Breast epithelium (tissue), 4 donors: ENCODE measurements around the gene MRC2. TPM values are rescaled to one million over a fixed set of nuclear protein-coding genes. Genes with fewer than 3 reads are reported as not detected.

Experiments
- DNase-seq, 2 donors: peaks; one replicate each; pipeline ENCODE4 v3.0.0-alpha.2; 2019; ENCODE audit warnings: low spot score in 2 of 2
- H3K27ac ChIP-seq, 2 donors: fragments of 200-600 bp; sonication (generic) in 1 of 2; one replicate each; pipeline ENCODE4 v1.5.1; 2016 to 2019; ENCODE audit warnings: mild to moderate bottlenecking in 1 of 2
- H3K27me3 ChIP-seq, 2 donors: fragments of 200-600 bp; sonication (generic) in 1 of 2; one replicate each; pipeline versions ENCODE4 v1.5.1 to v1.6.0; 2017 to 2019; ENCODE audit warnings: control low read depth in 1 of 2, mild to moderate bottlenecking in 1 of 2
- H3K36me3 ChIP-seq: fragments of 200-600 bp; one replicate; pipeline ENCODE4 v1.5.1; 2019
- H3K4me1 ChIP-seq, 2 donors: fragments of 200-600 bp; sonication (generic); one replicate each; pipeline ENCODE4 v1.5.1; 2016 to 2019; ENCODE audit warnings: control low read depth in 1 of 2
- H3K4me3 ChIP-seq, 3 donors: fragments of 200-600 bp; sonication (generic); 1 replicate in 2 of 3; 2 replicates in 1 of 3; pipeline ENCODE4 v1.5.1; 2016 to 2019; ENCODE audit warnings: mild to moderate bottlenecking in 3 of 3, moderate library complexity in 2 of 3
- H3K9me3 ChIP-seq, 2 donors: fragments of 200-600 bp; sonication (generic) in 1 of 2; one replicate each; pipeline ENCODE4 v1.5.1; 2016 to 2019; ENCODE audit warnings: control low read depth in 1 of 2
- CTCF ChIP-seq, 3 donors: fragments of 450-650 bp; IDR thresholded peaks; one replicate each; pipeline ENCODE4 v1.5.1; 2016 to 2017; ENCODE audit warnings: antibody characterized with exemption in 3 of 3, mild to moderate bottlenecking in 3 of 3, moderate library complexity in 3 of 3
- POLR2A ChIP-seq: fragments of 450-650 bp; IDR thresholded peaks from one replicate; pipeline ENCODE4 v1.6.1; 2016; ENCODE audit warnings: antibody characterized with exemption, mild to moderate bottlenecking, moderate library complexity
- POLR2AphosphoS5 ChIP-seq, 3 donors: sonication (generic); formaldehyde crosslinking; IDR thresholded peaks; one replicate each; pipeline ENCODE4 v1.6.1; 2017; ENCODE audit warnings: antibody characterized with exemption in 3 of 3
- intact Hi-C: fragments of 100-400 bp; cut with DNase I; formaldehyde crosslinking; loops from one replicate; pipeline ENCODE4 v1.15.1; 2023; ENCODE audit warnings: low total_unique reads
- total RNA-seq, 3 donors: library from RNA; depleted of rRNA; stranded (reverse); fragments of >200 nt; gene quantifications; one replicate each; pipeline ENCODE4 v1.1.0, GENCODE V29; 2016

MRC2 gene
- total RNA-seq, 3 donors from 2014 or later: 28.4 to 40.2 (median 37.4) TPM

DNA sequence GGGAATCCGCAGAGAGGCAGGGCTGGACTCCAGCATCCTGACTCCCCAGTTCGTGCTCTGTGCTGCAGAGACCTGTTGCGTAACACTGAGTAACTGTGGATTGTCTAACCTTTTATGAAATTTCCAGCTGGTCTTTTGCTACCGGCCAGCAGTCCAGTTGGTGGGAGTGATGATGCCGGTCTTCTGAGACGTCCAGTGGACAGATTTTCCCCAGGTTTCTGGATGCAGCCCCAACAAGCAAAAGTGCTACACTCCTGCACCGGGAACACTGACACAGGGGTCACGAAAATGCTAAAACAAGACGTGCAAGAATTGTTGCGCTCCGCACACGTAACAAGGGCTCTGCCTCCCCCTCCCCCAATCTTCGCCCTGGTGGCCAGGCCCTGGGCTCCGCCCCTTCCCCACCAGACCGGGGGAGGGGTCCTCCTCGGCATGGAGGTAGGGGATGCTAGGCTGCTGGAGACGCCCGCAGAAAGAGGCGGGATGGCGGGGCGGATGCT, 701 bp upstream of the MRC2 start:
- no peaks in the 10 kb centered on the region for H3K4me1 ChIP-seq
- H3K27me3 ChIP-seq: peaks cover 0 to 15% of the 10 kb centered on the region in 2 donors
- H3K36me3 ChIP-seq: no peaks in the 10 kb centered on the region
- no peak for TF ChIP-seq CTCF (IDR thresholded peaks at IDR 0.05)
- TF ChIP-seq POLR2AphosphoS5 (IDR thresholded peaks at IDR 0.05): peak in 2 of 3 donors; percentile 45 to 74
- no peak for TF ChIP-seq POLR2A
- intact Hi-C loops: no loop called here
- H3K27ac ChIP-seq: peak overlapping the region; percentile 82 to 95
- H3K9me3 ChIP-seq: no peaks in the 10 kb centered on the region
- peak overlapping the region; percentile 58 to 86 (median 63) for H3K4me3 ChIP-seq
- DNase-seq: no peak

DNA sequence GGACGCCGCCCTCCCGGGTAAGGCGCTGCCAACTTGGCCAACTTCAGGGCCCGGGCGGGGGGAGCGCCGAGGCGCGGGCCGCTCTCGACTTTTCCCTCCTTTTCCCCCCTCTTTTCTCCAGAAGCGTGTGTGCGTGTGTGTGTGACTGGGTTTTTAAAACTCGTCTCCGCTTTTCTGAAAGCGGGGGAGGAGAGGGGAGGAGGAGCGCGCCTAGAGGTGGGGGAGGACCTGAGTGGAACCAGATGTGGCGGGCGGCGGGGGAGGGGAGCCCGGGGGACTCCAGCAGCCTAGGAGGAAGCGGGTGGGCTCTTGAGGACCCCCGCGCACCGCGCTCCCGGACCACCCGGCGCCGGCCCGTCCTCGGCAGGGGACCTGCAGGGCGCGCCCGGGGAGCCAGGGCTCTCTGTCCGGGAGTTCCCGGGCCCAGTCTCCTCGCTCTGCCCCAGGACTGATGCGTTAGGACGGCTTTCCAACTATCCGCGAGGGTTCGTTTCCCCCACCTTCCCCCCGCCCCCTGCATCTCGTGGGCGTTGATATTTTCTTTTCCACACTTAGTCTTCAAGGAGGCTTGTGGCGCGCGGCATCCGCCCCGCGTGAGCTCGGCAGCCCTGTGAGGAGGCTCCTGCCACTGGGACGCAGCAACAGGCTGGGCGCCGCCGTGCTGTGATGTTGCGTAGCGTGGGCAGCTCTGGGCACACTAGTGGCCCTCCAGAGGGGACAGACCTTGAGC, 599 bp downstream of the MRC2 start:
- intact Hi-C loops: no loop called here
- Histone ChIP-seq H3K9me3 (no peaks in the 10 kb centered on the region), H3K27ac (peak overlapping the region; percentile 82 to 95), H3K36me3 (no peaks in the 10 kb centered on the region), H3K4me3 (peak overlapping the region; percentile 58 to 86 (median 63)), H3K4me1 (no peaks in the 10 kb centered on the region), H3K27me3 (peaks cover 0 to 15% of the 10 kb centered on the region in 2 donors)
- peak in 1 of 2 donors; percentile 32 for DNase-seq
- TF ChIP-seq POLR2A: no peak
- no peak for TF ChIP-seq CTCF (IDR thresholded peaks at IDR 0.05)
- no peak for TF ChIP-seq POLR2AphosphoS5 (IDR thresholded peaks at IDR 0.05)

GRCh38 chr17:62628831-62629555, 1.5 kb downstream of the MRC2 start:
- Histone ChIP-seq H3K36me3 (no peaks in the 10 kb centered on the region), H3K27me3 (peaks cover 0 to 15% of the 10 kb centered on the region in 2 donors), H3K4me3 (peak overlapping the region; percentile 58 to 86 (median 63)), H3K27ac (peak overlapping the region; percentile 82 to 95), H3K9me3 (no peaks in the 10 kb centered on the region), H3K4me1 (no peaks in the 10 kb centered on the region)
- intact Hi-C loops: no loop called here
- no peak for TF ChIP-seq CTCF (IDR thresholded peaks at IDR 0.05)
- no peak for TF ChIP-seq POLR2AphosphoS5 (IDR thresholded peaks at IDR 0.05)
- TF ChIP-seq POLR2A: no peak
- DNase-seq: peak in 1 of 2 donors; percentile 31

- no peaks in the 10 kb centered on the region for H3K36me3 ChIP-seq
- intact Hi-C loops: no loop called here
- H3K27me3 ChIP-seq: peaks cover 0 to 15% of the 10 kb centered on the region in 2 donors
- peak overlapping the region; percentile 82 to 95 for H3K27ac ChIP-seq
- TF ChIP-seq POLR2A (no peak), POLR2AphosphoS5 (IDR thresholded peaks at IDR 0.05) (no peak), CTCF (IDR thresholded peaks at IDR 0.05) (no peak)
- peak overlapping the region; percentile 58 to 86 (median 63) for H3K4me3 ChIP-seq
- no peaks in the 10 kb centered on the region for H3K9me3 ChIP-seq
- H3K4me1 ChIP-seq: no peaks in the 10 kb centered on the region
- peak in 1 of 2 donors; percentile 23 for DNase-seq
Observed at GRCh38 chr17:62629556-62630364, 2.3 kb downstream of the MRC2 start.
